HepG2 (cell line): ENCODE data around the gene ANP32B. TPM values are rescaled to one million over a fixed set of nuclear protein-coding genes. Genes with fewer than 3 reads are reported as not detected.

ENCODE experiments used
- ATF1 ChIP-seq: IDR thresholded peaks from 2 replicates; pipeline ENCODE4 v1.6.1; 2016; ENCODE audit warnings: mild to moderate bottlenecking, control low read depth
- CHD4 ChIP-seq: fragments of 200-600 bp; sonication (generic); IDR thresholded peaks from 2 replicates; pipeline ENCODE4 v1.7.0; 2017; ENCODE audit warnings: mild to moderate bottlenecking, low read length, borderline replicate concordance
- CREB1 ChIP-seq, 2 experiments: fragments of 450-650 bp in 1 of 2; IDR thresholded peaks; 2 replicates each; pipeline ENCODE4 v1.6.1; 2016 to 2017; ENCODE audit warnings: control low read depth in 1 of 2, mild to moderate bottlenecking in 1 of 2, missing compliant biosample characterization in 1 of 2, missing genetic modification characterization in 1 of 2
- CREM ChIP-seq, 2 experiments: sonication (generic) in 1 of 2; formaldehyde crosslinking in 1 of 2; IDR thresholded peaks; 2 replicates each; pipeline versions ENCODE4 v1.4.0 to v1.6.1; 2016 to 2020; ENCODE audit warnings: antibody characterized with exemption in 1 of 2, mild to moderate bottlenecking in 1 of 2, missing genetic modification reagents in 1 of 2
- ELF3 ChIP-seq: IDR thresholded peaks from 2 replicates; pipeline ENCODE4 v1.6.1; 2016; ENCODE audit warnings: missing genetic modification reagents, missing compliant biosample characterization
- ETS1 ChIP-seq: sonication (generic); formaldehyde crosslinking; IDR thresholded peaks from 2 replicates; pipeline ENCODE4 v1.4.0; 2020; ENCODE audit warnings: missing genetic modification reagents
- GABPB1 ChIP-seq: IDR thresholded peaks from 2 replicates; pipeline ENCODE4 v1.6.1; 2016; ENCODE audit warnings: mild to moderate bottlenecking, missing genetic modification reagents, moderate library complexity, missing compliant biosample characterization
- MED1 ChIP-seq: sonication (generic); formaldehyde crosslinking; IDR thresholded peaks from 2 replicates; pipeline ENCODE4 v1.4.0; 2020; ENCODE audit warnings: missing genetic modification reagents
- NFYB ChIP-seq: sonication (generic); formaldehyde crosslinking; IDR thresholded peaks from 2 replicates; pipeline ENCODE4 v1.4.0; 2020; ENCODE audit warnings: missing genetic modification reagents
- PAWR ChIP-seq: sonication (generic); formaldehyde crosslinking; IDR thresholded peaks from 2 replicates; pipeline ENCODE4 v1.4.0; 2020; ENCODE audit warnings: missing genetic modification reagents, mild to moderate bottlenecking, borderline replicate concordance
- POLR2G ChIP-seq: fragments of 200-400 bp; formaldehyde crosslinking; IDR thresholded peaks from 2 replicates; pipeline ENCODE4 v1.6.1; 2018; ENCODE audit warnings: mild to moderate bottlenecking, low read depth, low read length, moderate library complexity
- SKI ChIP-seq: fragments of 450-650 bp; IDR thresholded peaks from one replicate; pipeline ENCODE4 v1.6.1; 2018; ENCODE audit warnings: mild to moderate bottlenecking; ENCODE audit not compliant: partially characterized antibody
- SMYD3 ChIP-seq: sonication (generic); formaldehyde crosslinking; IDR thresholded peaks from 2 replicates; pipeline ENCODE4 v1.8.1; 2023; ENCODE audit warnings: mild to moderate bottlenecking, missing genetic modification reagents
- TFDP2 ChIP-seq: sonication (generic); formaldehyde crosslinking; IDR thresholded peaks from 2 replicates; pipeline ENCODE4 v1.4.0; 2020; ENCODE audit warnings: missing genetic modification reagents
- THAP11 ChIP-seq: IDR thresholded peaks from 2 replicates; pipeline ENCODE4 v1.6.1; 2016; ENCODE audit warnings: missing biosample characterization, missing genetic modification reagents
- YEATS4 ChIP-seq: sonication (generic); formaldehyde crosslinking; IDR thresholded peaks from 2 replicates; pipeline ENCODE4 v1.4.0; 2020; ENCODE audit warnings: missing genetic modification reagents, borderline replicate concordance
- ZKSCAN1 ChIP-seq: fragments of 150-350 bp; IDR thresholded peaks from 2 replicates; pipeline ENCODE4 v1.6.1; 2014; ENCODE audit warnings: low read length
- ZMYM4 ChIP-seq: sonication (generic); formaldehyde crosslinking; IDR thresholded peaks from 2 replicates; pipeline ENCODE4 v1.8.1; 2023; ENCODE audit warnings: mild to moderate bottlenecking, missing genetic modification reagents
- ZNF292 ChIP-seq: sonication (generic); formaldehyde crosslinking; IDR thresholded peaks from 2 replicates; pipeline ENCODE4 v1.8.1; 2022; ENCODE audit warnings: mild to moderate bottlenecking, low read depth, missing genetic modification reagents, borderline replicate concordance
- polyA plus RNA-seq, 8 experiments: library from polyadenylated mRNA; depleted of rRNA in 3 of 8; stranded (reverse) in 7 of 8; unstranded in 1 of 8; fragments of >200 nt; fragmentation: Illumina TruSeq in 4 of 8; extraction: Trizol in 4 of 8; gene quantifications; 2 replicates each; pipeline versions ENCODE4 v1.2.1 to v1.2.3, GENCODE V29; 2011 to 2016; ENCODE audit warnings: low read depth in 4 of 8, missing spikeins in 1 of 8, mixed read lengths in 1 of 8; ENCODE audit not compliant: insufficient read depth in 1 of 8
- total RNA-seq, 5 experiments: library from RNA; depleted of rRNA; stranded (reverse); fragments of >200 nt; fragmentation: Illumina TruSeq; extraction: Trizol; gene quantifications; 2 replicates each; pipeline ENCODE4 v1.2.3, GENCODE V29; 2016; ENCODE audit warnings: low read depth in 1 of 5
- TF ChIP-seq, protein P1 (sequence below): sonication (generic); formaldehyde crosslinking; IDR thresholded peaks from 2 replicates; pipeline ENCODE4 v1.5.0; 2020; ENCODE audit warnings: mild to moderate bottlenecking, missing genetic modification reagents
- TF ChIP-seq, protein P2 (sequence below): sonication (generic); formaldehyde crosslinking; IDR thresholded peaks from 2 replicates; pipeline ENCODE4 v1.5.0; 2020; ENCODE audit warnings: missing genetic modification reagents, mild to moderate bottlenecking, borderline replicate concordance
- TF ChIP-seq, protein P3 (sequence below): sonication (generic); formaldehyde crosslinking; conservative IDR thresholded peaks from 2 replicates; pipeline ENCODE4 v1.8.0; 2022; ENCODE audit warnings: low read depth, missing genetic modification reagents

Gene ANP32B
- total and polyA plus RNA-seq, 2 of the 13 experiments (the other 11 are each of a cell fraction or from before 2014, with no cell fraction given): 22.1 to 37.5 TPM

DNA sequence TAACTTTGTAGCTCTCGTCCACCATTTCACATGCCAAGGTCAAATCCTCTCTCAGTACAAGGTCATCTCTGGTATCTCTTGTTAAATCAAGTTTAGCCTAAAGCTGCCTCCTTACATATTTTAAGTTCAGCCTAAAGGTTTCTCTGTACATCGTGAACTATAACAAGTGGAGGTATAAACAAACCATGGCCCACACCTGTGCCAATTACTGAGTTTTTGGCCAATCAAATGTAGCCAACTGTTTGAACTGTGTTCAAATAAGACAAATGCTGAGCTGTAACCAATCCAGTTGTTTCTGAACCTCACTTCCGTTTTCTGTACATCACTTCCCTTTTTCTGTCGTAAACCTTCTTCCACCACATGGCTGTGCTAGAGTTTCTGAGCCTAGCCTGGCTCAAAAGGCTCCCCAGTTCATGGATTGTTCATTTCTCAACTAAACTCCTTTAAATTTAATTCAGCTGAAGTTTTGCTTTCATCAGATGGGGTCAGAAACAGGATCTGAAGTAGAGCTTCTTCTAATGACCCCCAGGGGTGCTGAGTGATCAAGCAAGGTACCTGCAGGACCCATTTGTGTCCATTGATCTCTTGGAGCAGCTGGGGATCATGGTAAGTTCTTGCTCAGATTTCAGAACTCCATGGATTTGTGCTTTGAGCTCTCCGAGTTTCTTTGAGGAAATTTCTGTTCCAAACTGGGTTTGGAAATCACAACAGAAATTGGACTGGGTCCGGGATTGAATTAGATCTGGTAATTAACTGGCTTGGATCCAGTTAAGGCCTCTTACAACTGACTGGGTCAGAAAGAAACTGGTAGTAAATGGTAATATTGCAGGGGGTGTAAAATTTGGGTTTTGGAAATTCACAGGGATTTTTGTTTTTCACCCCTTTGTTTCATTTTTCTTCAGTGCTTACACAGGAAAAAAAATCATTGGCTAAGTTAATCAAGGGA, 62.4 kb downstream of the ANP32B start (continued):
- TF ChIP-seq CREM (IDR thresholded peaks at IDR 0.05) (peak; percentile 71), CREM (CRISPR knock-in tag; IDR thresholded peaks at IDR 0.05) (no peak), CHD4 (no peak), NFYB (CRISPR knock-in tag) (peak; percentile 69), ZNF292 (CRISPR knock-in tag) (no peak), PAWR (CRISPR knock-in tag) (no peak), SMYD3 (no peak), GABPB1 (CRISPR knock-in tag) (peak; percentile 72; the same call in 1 of the 2 replicates), MED1 (CRISPR knock-in tag) (0 out of 2 replicates have a peak, but pooled peaks have one; percentile 24), ZKSCAN1 (no peak), POLR2G (peak; percentile 86), SKI (no peak), ETS1 (CRISPR knock-in tag) (no peak), YEATS4 (CRISPR knock-in tag) (0 out of 2 replicates have a peak, but pooled peaks have one; percentile 52), THAP11 (CRISPR knock-in tag) (peak; percentile 65), ATF1 (CRISPR knock-in tag) (peak; percentile 62), CREB1 (IDR thresholded peaks at IDR 0.05) (peak; percentile 67), CREB1 (CRISPR knock-in tag; IDR thresholded peaks at IDR 0.05) (peak; percentile 26; the same call in 1 of the 2 replicates), ZMYM4 (peak; percentile 69), ELF3 (CRISPR knock-in tag) (0 out of 2 replicates have a peak, but pooled peaks have one; percentile 12), TFDP2 (CRISPR knock-in tag) (no peak)
- TF ChIP-seq, protein P1, sequence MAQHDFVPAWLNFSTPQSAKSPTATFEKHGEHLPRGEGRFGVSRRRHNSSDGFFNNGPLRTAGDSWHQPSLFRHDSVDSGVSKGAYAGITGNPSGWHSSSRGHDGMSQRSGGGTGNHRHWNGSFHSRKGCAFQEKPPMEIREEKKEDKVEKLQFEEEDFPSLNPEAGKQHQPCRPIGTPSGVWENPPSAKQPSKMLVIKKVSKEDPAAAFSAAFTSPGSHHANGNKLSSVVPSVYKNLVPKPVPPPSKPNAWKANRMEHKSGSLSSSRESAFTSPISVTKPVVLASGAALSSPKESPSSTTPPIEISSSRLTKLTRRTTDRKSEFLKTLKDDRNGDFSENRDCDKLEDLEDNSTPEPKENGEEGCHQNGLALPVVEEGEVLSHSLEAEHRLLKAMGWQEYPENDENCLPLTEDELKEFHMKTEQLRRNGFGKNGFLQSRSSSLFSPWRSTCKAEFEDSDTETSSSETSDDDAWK (CRISPR knock-in tag): no peak
- TF ChIP-seq, protein P2, sequence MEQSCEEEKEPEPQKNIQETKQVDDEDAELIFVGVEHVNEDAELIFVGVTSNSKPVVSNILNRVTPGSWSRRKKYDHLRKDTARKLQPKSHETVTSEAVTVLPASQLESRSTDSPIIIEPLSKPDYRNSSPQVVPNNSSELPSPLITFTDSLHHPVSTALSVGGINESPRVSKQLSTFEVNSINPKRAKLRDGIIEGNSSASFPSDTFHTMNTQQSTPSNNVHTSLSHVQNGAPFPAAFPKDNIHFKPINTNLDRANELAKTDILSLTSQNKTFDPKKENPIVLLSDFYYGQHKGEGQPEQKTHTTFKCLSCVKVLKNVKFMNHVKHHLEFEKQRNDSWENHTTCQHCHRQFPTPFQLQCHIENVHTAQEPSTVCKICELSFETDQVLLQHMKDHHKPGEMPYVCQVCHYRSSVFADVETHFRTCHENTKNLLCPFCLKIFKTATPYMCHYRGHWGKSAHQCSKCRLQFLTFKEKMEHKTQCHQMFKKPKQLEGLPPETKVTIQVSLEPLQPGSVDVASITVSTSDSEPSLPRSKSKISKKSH: no peak
- TF ChIP-seq, protein P3, sequence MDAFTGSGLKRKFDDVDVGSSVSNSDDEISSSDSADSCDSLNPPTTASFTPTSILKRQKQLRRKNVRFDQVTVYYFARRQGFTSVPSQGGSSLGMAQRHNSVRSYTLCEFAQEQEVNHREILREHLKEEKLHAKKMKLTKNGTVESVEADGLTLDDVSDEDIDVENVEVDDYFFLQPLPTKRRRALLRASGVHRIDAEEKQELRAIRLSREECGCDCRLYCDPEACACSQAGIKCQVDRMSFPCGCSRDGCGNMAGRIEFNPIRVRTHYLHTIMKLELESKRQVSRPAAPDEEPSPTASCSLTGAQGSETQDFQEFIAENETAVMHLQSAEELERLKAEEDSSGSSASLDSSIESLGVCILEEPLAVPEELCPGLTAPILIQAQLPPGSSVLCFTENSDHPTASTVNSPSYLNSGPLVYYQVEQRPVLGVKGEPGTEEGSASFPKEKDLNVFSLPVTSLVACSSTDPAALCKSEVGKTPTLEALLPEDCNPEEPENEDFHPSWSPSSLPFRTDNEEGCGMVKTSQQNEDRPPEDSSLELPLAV: no peak
